GF-D8 (cell line): ENCODE measurements around the gene HNRNPA1L2.
"Not testable (repeated sequence)": the region's sequence is repeated elsewhere in the genome, so short reads cannot be mapped to it uniquely, and the experiment has no call there.

Source experiments
- DNase-seq: peaks from one replicate; lab custom pipeline; 2025; lab: John Stamatoyannopoulos, UW

The HNRNPA1L2 gene

DNA sequence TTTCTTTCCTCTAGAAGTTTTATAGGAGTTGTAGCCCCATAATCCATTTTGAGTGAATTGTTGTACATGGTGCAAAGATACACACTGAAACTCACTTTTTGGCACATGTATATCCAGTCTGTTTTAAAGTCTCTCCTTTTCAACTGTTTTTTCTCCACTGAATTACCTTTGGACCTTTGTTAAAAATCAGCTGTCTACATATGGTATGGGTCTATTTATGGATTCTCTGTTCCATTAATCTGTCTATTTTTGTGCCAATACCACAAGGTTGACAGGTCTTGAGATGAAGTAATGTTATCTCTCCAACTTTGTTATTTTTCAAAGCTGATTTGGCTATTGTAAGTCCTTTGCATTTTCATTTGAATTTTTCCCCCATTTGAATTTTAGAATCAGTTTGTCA, 4.7 kb downstream of the HNRNPA1L2 start:
- DNase-seq, result no peak

GRCh38 chr13:52650731-52651130, 8.5 kb downstream of the HNRNPA1L2 start:
- DNase-seq, result no peak

DNA sequence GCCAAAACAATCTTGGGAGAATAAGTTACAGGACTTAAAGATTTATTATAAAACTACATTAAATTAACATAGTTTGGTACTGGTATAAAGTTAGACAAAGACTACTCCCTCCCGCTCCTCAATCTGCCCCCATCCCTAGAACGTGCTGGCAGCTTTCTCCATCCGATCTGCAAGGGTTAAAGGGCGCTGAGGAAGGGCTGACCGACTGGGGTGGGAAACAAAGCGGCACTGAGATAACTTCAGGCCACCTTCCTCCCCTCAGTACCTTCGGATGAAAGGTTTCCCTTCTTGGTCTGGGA, 9.6 kb downstream of the HNRNPA1L2 start:
- no peak for DNase-seq

GRCh38 chr13:52652196-52652979, 10.2 kb downstream of the HNRNPA1L2 start, which contains the start of gene SUGT1:
TSS of gene SUGT1 (plus strand) at chr13:52652836. CDS start at chr13:52652921, 85 bp downstream.
- peak; percentile 98 for DNase-seq

GRCh38 chr13:52652980-52653303, 10.7 kb downstream of the HNRNPA1L2 start:
- DNase-seq, result no peak

DNA sequence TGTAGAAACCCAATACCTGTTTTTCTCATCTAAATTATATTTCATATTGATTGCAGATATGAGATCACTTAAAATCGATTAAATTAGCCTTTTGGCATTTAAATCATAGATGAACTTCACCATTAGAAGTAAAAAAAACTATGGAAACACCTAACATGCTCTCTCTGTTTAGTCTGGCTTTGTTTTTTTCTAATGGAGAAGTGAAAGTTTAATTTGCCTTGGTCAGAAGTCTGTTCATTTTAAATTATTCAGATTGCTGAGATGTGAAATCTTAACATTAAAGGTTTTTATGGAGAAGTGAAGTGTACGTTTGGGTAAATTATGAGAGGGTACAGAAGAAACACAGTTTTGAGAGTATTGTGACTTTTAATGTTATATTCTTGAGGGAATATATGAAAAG, 17.1 kb downstream of the HNRNPA1L2 start:
- DNase-seq, result no peak

DNA sequence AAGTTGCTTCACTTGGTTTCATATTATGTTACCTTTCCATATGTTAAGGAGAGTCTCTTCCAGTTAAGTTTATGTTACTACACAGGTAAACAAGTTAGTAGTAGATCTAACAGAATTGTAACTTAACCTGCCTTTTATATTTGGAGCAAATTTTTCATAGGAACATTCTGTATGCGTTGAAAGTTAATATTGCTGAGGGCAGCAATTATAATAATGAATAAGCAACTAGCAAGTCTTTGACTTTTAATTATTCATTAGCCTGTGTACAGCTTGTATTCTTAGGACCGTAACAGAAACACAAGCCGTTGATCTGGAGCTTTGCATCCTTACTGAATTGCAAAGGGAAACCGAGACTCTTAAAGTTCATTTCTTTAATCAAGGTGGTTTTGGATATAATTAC, 22.0 kb downstream of the HNRNPA1L2 start:
- no peak for DNase-seq

DNA sequence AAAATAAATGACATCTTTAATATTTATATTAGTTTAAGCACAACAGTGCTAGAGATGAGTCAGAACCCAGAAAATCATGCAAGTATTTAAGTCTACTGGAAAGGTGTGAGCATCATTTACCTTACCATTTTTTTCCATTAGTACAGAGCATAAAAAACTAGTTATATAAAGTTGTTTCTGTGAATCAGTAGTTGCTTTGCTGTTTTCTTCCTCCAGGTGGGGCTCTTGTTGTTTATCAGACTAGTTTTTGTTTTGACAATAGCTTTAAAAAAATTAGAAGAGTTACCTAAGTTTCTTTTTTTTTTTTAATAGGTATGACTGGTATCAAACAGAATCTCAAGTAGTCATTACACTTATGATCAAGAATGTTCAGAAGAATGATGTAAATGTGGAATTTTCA, 23.1 kb downstream of the HNRNPA1L2 start:
- no peak for DNase-seq

GRCh38 chr13:52669677-52670076, 27.4 kb downstream of the HNRNPA1L2 start:
- no peak for DNase-seq

- no peak for DNase-seq
Observed at GRCh38 chr13:52670726-52671125, 28.5 kb downstream of the HNRNPA1L2 start.

GRCh38 chr13:52673465-52673864, 31.2 kb downstream of the HNRNPA1L2 start:
- DNase-seq, result no peak

GRCh38 chr13:52677823-52678222, 35.6 kb downstream of the HNRNPA1L2 start:
- DNase-seq, result no peak

DNA sequence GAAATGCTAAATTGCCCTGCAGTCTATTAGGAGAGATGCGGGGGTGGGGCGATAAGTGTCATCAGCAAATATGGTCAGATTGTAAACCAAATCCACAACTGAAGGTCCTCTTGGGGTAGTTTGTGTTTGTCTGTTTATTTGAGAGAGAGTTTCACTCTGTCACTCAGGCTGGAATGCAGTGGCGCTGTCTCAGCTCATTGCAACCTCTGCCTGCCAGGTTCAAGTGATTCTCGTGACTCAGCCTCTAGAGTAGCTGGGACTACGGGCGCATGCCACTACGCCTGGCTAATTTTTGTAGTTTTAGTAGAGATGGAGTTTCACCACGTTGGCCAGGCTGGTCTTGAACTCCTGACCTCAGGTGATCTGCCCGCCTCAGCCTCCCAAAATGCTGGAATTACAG, 43.6 kb downstream of the HNRNPA1L2 start:
- not testable (repeated sequence) for DNase-seq

- no peak for DNase-seq
Observed at GRCh38 chr13:52686376-52686775, 44.1 kb downstream of the HNRNPA1L2 start.
